ENCODE results near the gene TP53TG3.
"Not testable (repeated sequence)": the region's sequence is repeated elsewhere in the genome, so short reads cannot be mapped to it uniquely, and the experiment has no call there.

Gene TP53TG3, protein sequence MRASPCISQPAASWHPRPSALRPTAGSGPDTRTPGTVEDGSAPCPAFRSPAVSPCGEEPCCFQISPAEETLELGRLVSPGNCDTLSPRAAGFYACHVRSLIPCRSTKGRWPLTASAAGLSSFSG

DNA sequence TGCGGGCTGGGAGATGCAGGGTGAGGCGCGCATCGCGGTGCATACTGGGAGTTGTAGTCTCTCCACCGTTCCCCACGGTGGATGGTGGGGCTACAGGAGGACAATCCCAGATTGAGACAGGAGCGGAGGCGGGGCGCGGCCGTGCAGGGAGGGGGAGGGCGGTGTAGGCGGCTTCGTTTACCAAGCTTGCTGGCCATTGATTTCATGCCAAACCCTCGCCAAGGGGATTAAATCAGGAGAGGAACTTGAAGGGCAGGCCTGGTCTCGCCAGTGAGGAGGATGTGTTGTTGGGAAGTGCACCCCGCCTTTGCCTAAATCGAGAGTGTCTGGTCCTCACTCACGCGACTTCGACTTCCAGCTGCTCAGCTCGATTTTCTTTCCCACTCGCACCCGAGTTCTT lies at the start of gene TP53TG3:
Gene TP53TG3, minus strand, starts transcription at position 101 of the 400 bp plus-strand sequence. Its CDS starts 68 bp downstream, at position 33.
- not testable (repeated sequence) for DNase-seq

DNA sequence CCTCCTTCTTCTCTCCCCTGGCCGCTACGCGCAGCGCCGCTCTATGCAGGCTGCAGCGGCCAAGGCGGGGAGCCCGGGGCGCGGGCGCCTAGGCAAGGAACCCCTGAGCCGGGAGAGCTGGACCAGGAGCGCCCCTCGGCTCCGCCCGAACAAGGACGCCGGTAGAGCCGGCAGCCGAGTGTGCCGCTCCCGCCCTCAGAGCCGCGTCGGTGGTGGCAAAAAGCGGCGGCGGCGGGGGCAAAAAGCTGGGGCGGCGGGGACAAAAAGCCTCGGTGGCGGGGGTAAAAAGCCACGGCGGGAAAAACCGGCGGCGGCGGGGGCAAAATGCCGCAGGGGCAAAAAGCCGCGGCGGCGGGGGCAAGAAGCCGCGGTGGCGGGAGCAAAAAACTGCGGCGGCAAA lies 25.1 kb downstream of the TP53TG3 start:
- not testable (repeated sequence) for DNase-seq

DNA sequence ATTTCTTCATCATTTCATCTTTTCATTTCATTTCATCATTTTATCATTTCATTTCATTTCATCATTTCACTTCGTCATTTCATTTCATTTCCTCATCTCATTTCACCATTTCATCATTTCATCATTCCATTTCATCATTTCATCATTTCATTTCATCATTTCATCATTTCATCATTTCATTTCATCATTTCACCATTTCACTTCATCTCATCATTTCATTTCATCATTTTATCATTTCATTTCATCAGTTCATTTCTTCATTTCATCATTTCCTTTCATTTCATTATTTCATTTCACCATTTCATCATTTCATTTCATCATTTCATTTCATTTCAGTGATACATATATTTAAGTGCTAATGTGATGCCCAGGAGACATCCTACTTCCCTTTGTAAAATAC lies 28.4 kb downstream of the TP53TG3 start:
- not testable (repeated sequence) for DNase-seq

DNA sequence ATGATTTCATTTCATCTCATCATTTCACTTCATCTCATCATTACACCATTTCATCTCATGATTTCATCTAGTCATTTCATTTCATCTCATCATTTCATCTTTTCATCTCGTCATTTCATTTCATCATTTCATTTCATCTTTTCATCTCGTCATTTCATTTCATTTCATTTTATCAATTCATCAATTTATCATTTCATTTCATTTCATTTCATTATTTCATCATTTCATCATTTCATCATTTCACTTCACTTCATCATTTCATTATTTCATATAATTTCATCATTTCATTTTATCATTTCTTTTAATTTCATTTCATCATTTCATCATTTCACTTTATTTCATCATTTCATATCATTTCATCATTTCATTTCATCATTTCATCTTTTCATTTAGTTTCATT lies 29.2 kb downstream of the TP53TG3 start:
- not testable (repeated sequence) for DNase-seq

DNA sequence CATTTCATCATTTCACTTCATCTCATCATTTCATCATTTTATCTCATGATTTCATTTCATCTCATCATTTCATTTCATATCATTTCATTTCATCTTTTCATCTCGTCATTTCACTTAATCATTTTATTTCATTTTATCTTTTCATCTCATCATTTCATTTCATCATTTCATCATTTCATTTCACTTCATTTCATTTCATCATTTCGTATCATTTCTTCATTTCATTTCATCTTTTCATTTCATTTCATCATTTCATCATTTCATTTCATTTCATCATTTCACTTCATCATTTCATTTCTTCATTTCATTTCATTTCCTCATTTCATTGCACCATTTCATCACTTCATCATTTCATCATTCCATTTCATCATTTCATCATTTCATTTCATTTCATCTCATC lies 29.8 kb downstream of the TP53TG3 start:
- not testable (repeated sequence) for DNase-seq

DNA sequence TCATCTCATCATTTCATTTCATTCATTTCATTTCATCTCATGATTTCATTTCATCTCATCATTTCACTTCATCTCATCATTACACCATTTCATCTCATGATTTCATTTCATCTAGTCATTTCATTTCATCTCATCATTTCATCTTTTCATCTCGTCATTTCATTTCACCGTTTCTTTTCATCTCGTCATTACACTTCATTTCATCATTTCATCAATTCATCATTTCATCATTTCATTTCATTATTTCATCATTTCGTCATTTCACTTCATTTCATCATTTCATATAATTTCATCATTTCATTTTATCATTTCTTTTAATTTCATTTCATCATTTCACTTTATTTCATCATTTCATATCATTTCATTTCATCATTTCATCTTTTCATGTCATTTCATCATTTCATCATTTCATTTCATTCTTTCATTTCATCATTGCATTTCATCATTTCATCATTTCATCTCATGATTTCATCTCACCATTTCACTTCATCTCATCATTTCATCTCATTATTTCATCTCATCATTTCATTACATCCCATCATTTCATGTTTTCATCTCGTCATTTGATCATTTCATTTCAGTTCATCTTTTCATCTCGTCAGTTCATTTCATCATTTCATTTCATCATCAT lies 30.6 kb downstream of the TP53TG3 start:
- DNase-seq: not testable (repeated sequence)

DNA sequence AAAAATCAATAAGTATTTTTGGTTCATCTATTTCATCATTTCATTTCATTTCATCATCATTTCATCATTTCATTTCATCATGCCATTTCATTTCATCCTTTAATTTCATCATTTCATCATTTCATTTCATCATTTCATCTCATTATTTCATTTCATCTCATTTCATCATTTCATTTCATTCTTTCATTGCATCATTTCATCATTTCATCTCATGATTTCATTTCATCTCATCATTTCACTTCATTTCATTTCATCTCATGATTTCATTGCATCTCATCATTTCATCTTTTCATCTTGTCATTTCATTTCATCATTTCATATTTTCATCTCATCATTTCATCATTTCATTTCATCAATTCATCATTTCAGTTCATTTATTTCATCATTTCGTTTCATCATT lies 31.2 kb downstream of the TP53TG3 start:
- not testable (repeated sequence) for DNase-seq

DNA sequence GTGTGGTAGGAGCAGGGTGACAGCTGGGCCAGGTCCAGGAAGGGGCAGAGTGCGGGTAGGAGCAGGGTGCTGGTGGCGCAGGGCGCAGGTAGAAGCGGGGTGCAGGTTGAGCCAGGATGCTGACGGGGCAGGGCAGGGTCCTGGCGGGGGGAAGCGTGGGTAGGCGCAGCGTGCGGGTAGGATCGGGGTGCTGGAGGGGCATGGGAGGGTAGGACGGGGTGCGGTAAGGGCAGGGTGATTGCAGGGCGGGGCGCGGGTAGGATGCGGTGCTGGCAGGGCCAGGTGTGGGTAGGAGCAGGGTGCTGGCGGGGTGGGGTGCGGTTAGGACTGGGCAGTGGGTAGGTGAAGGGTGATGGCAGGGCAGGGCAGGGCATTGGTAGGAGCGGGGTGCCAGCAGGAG lies 38.4 kb downstream of the TP53TG3 start:
- DNase-seq: not testable (repeated sequence)

DNA sequence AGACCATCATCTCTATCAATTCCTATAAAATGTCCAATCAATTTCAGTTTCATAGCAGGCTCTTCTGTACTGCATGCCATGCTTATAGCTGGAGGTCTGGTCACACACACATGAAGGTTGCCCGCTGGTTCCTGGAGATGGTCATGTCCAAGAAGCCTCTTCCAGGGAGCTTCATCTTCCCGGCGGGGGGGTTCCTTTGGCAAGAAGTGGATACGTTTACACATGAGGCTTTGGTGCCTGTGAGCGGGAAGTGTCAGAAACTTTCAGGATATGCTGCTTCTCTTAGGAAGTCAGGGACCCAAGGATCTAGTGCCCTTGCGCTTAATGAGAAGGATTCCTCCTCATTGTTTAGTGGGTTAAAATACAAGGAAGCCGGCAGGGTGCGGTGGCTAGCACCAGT lies 43.9 kb downstream of the TP53TG3 start:
- DNase-seq: not testable (repeated sequence)
